Measurements from ENCODE around the gene MISP3. TPM values are rescaled to one million over a fixed set of nuclear protein-coding genes. Genes with fewer than 3 reads are reported as not detected.

Gene MISP3
- total and polyA plus RNA-seq, 2 of the 8 experiments (the other 6 are each of a cell fraction or from before 2014, with no cell fraction given) = 0.74 to 1.4 TPM

- H2BK5ac ChIP-seq (ENCODE audit: low read depth, low read length) = no peak overlapping the region
- H4K8ac ChIP-seq (ENCODE audit: extremely low read depth, insufficient read depth, low read length) = no peak overlapping the region
- H3K4me1 ChIP-seq (replicated peaks in 1 of 4; ENCODE audit: control insufficient read depth in 3 of 4, insufficient read depth in 4 of 4, low read length in 3 of 4) = peaks cover 11 to 35% (median 21%) of the 10 kb centered on the region in 4 experiments
- no peak overlapping the region for H3K9ac ChIP-seq (replicated peaks in 1 of 4; ENCODE audit: extremely low read depth in 1 of 4, low read depth in 3 of 4, low read length in 3 of 4)
- H3K14ac ChIP-seq (ENCODE audit: insufficient read length) = no peak overlapping the region
- CTCF ChIA-PET (ENCODE audit: partially characterized antibody) = interaction anchor here (0.8 to 11.3 kb wide), 16 partner anchors 8 to 235 kb away, joined by 3 to 105 read pairs (median 8); partner anchors contain the start of genes ASF1B and C19orf67
- no peak overlapping the region for H2BK12ac ChIP-seq (ENCODE audit: low read depth, low read length)
- no peak overlapping the region for H4K91ac ChIP-seq (replicated peaks; ENCODE audit: insufficient read length, low read length)
- no peak overlapping the region for H3K23ac ChIP-seq (ENCODE audit: insufficient read length)
- H3K4me3 ChIP-seq (ENCODE audit: extremely low read depth in 1 of 4, insufficient read depth in 2 of 4, low read depth in 3 of 4, low read length in 4 of 4) = no peak overlapping the region
- POLR2A ChIA-PET (ENCODE audit: partially characterized antibody) = interaction anchor here (1.4 to 4.2 kb wide), 2 partner anchors 10 to 21 kb away, joined by 3 to 24 read pairs; partner anchors contain the start of gene ASF1B
- peaks cover 0 to 5% (median 2%) of the 10 kb centered on the region in 4 experiments; a peak in 1 of 8 replicates for H3K36me3 ChIP-seq (ENCODE audit: control insufficient read depth in 2 of 4, insufficient read depth in 4 of 4, low read length in 3 of 4)
- FAIRE-seq = no peak
- H3K56ac ChIP-seq (replicated peaks; ENCODE audit: insufficient read length, low read depth, low read length) = no peak overlapping the region
- no peak overlapping the region; a peak in 1 of 4 replicates for H3K4me2 ChIP-seq (ENCODE audit: insufficient read depth in 1 of 2, low read depth in 2 of 2, low read length in 2 of 2)
- 0 out of 4 replicates have a peak, but pooled peaks cover 0 to 3% of the 10 kb centered on the region in 2 experiments for H3K79me2 ChIP-seq (ENCODE audit: control insufficient read depth in 1 of 2, insufficient read depth in 2 of 2, low read length in 2 of 2)
- peaks cover 7 to 15% of the 10 kb centered on the region in 2 experiments for H4K20me1 ChIP-seq (replicated peaks in 1 of 2; ENCODE audit: control insufficient read depth in 1 of 2, insufficient read depth in 2 of 2, low read length in 2 of 2)
- peaks cover under 1% of the 10 kb centered on the region for H3K79me1 ChIP-seq (ENCODE audit: low read depth, low read length)
- no peaks in the 10 kb centered on the region for H3K9me3 ChIP-seq (ENCODE audit: insufficient read depth in 2 of 2, low read depth in 1 of 2, low read length in 1 of 2)
- H2AK5ac ChIP-seq (ENCODE audit: low read depth, low read length) = no peak overlapping the region
- H2AFZ ChIP-seq (ENCODE audit: low read length) = no peak overlapping the region
- peaks cover 8% of the 10 kb centered on the region for H3K23me2 ChIP-seq (ENCODE audit: low read depth, low read length)
- no peak overlapping the region for H4K5ac ChIP-seq (ENCODE audit: insufficient read length, low read depth, low read length)
- no peak overlapping the region for H2BK120ac ChIP-seq (replicated peaks; ENCODE audit: low read depth, low read length)
- DNase-seq (ENCODE audit: low read depth in 1 of 2, low spot score in 2 of 2) = no peak
- no peaks in the 10 kb centered on the region; a peak in 2 of 7 replicates for H3K27me3 ChIP-seq (replicated peaks in 1 of 4; ENCODE audit: control insufficient read depth in 3 of 4, extremely low read depth in 1 of 4, insufficient read depth in 3 of 4, low read length in 3 of 4)
- no peak overlapping the region for H3K18ac ChIP-seq (ENCODE audit: extremely low read depth, low read length)
- H2BK20ac ChIP-seq (ENCODE audit: low read length) = no peak overlapping the region
- 92% methylated on average over 5 of the region's 5 CpGs; no CpG with 5 or more reads in 1 of the 2 experiments for WGBS, 2 experiments (ENCODE audit: extremely low coverage in 1 of 2, insufficient coverage in 1 of 2, insufficient read length in 1 of 2, insufficient replicate concordance in 2 of 2, low coverage in 1 of 2, low lambda C conversion rate in 2 of 2, missing lambda C conversion rate in 1 of 2)
- H2BK15ac ChIP-seq (ENCODE audit: low read length) = no peak overlapping the region
- H3K4ac ChIP-seq (replicated peaks; ENCODE audit: insufficient read length, low read depth, low read length) = no peak overlapping the region
- no peak overlapping the region for H3K27ac ChIP-seq (ENCODE audit: low read depth, low read length)
- no peak for TF ChIP-seq RXRA (IDR thresholded peaks at IDR 0.05; ENCODE audit: insufficient read depth, low read depth, low read length)
- no peak for TF ChIP-seq YY1 (IDR thresholded peaks at IDR 0.05; ENCODE audit: low read depth, low read length)
- no peak for TF ChIP-seq BCL11A (IDR thresholded peaks at IDR 0.05; ENCODE audit: low read depth in 2 of 2, low read length in 2 of 2)
- TF ChIP-seq EP300 (IDR thresholded peaks at IDR 0.05; ENCODE audit: borderline replicate concordance in 1 of 2, low read depth in 2 of 2, low read length in 2 of 2) = no peak
- TF ChIP-seq ASH2L (IDR thresholded peaks at IDR 0.05; ENCODE audit: low read length) = no peak
- TF ChIP-seq POLR2A (IDR thresholded peaks at IDR 0.05; ENCODE audit: control extremely low read depth in 1 of 2, low read depth in 2 of 2, low read length in 2 of 2) = no peak
- no peak for TF ChIP-seq CTCF (IDR thresholded peaks at IDR 0.05; ENCODE audit: control extremely low read depth in 1 of 3, insufficient read depth in 1 of 3, low read depth in 1 of 3, low read length in 3 of 3)
- TF ChIP-seq FOSL1 (IDR thresholded peaks at IDR 0.05; ENCODE audit: insufficient read depth, low read depth, low read length) = no peak
- no peak for TF ChIP-seq NRF1 (IDR thresholded peaks at IDR 0.05; ENCODE audit: low read depth, low read length)
- no peak for TF ChIP-seq CBX8 (IDR thresholded peaks at IDR 0.05; ENCODE audit: borderline replicate concordance, low read depth, low read length)
- TF ChIP-seq ATF3 (IDR thresholded peaks at IDR 0.05; ENCODE audit: insufficient read depth, low read depth, low read length) = no peak
Observed at GRCh38 chr19:14115756-14116155, 43.2 kb downstream of the MISP3 start.
